Glutamatergic neuron (in vitro differentiated cells): Measurements from ENCODE around the gene ALKBH3. TPM values are rescaled to one million over a fixed set of nuclear protein-coding genes. Genes with fewer than 3 reads are reported as not detected.

Experiments used
- DNase-seq: peaks from one replicate; pipeline ENCODE4 v3.0.0; 2022
- H3K27ac Mint-ChIP-seq: one replicate; pipeline ENCODE4 v1.8.0; 2020; ENCODE audit warnings: mild to moderate bottlenecking, mixed read lengths, inconsistent platforms; ENCODE audit not compliant: unreplicated experiment
- H3K27me3 Mint-ChIP-seq: one replicate; pipeline ENCODE4 v1.8.0; 2020; ENCODE audit warnings: mild to moderate bottlenecking, moderate library complexity, mixed read lengths, inconsistent platforms; ENCODE audit not compliant: unreplicated experiment
- H3K36me3 Mint-ChIP-seq: one replicate; pipeline ENCODE4 v1.8.0; 2020; ENCODE audit warnings: mild to moderate bottlenecking, mixed read lengths, inconsistent platforms; ENCODE audit not compliant: unreplicated experiment
- H3K4me1 Mint-ChIP-seq: one replicate; pipeline ENCODE4 v1.8.0; 2020; ENCODE audit warnings: mild to moderate bottlenecking, low read depth, mixed read lengths, inconsistent platforms; ENCODE audit not compliant: unreplicated experiment
- H3K4me3 Mint-ChIP-seq: one replicate; pipeline ENCODE4 v1.8.0; 2020; ENCODE audit warnings: mild to moderate bottlenecking, mixed read lengths, inconsistent platforms; ENCODE audit not compliant: unreplicated experiment
- H3K9me3 Mint-ChIP-seq: one replicate; pipeline ENCODE4 v1.8.0; 2020; ENCODE audit warnings: mild to moderate bottlenecking, moderate library complexity, mixed read lengths, inconsistent platforms; ENCODE audit not compliant: unreplicated experiment
- total RNA-seq: library from RNA; stranded (reverse); fragmentation: NEBNext Ultra II Directional; extraction: Animal tissue kit (Norgen Biotek cat#: 25700); gene quantifications from one replicate; pipeline ENCODE4 v1.2.1, GENCODE V29; 2021; ENCODE audit not compliant: unreplicated experiment
- TF ChIP-seq, protein P1 (sequence below): fragments of 200-600 bp; sonication (generic); IDR thresholded peaks from one replicate; pipeline ENCODE4 v1.5.0; 2021; ENCODE audit not compliant: partially characterized antibody, unreplicated experiment

Gene ALKBH3
- total RNA-seq, 1 donor from 2014 or later = 30.4 TPM

DNA sequence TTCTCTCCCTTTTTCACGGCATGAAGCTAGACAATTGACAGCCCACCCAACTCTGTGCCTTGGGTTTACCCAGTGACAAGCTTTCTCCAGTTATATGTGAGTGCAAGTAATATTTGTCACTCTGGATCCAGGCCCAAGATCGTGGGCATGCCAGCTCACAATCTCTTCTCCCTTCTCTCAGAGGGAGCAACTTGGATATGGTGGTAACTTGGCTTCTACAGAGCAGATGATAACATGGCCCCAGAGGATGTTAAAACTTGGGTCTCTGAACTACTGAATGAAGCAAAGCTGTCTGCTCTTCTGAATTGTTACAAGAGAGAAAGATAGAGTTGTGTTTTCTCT lies 82.6 kb downstream of the ALKBH3 start:
- Mint-ChIP-seq H3K27ac (no peak overlapping the region), H3K36me3 (peaks cover 5% of the 10 kb centered on the region), H3K4me1 (peaks cover 16% of the 10 kb centered on the region), H3K27me3 (peaks cover 4% of the 10 kb centered on the region), H3K9me3 (peaks cover 2% of the 10 kb centered on the region), H3K4me3 (no peak overlapping the region)
- no peak for DNase-seq
- TF ChIP-seq, protein P1, sequence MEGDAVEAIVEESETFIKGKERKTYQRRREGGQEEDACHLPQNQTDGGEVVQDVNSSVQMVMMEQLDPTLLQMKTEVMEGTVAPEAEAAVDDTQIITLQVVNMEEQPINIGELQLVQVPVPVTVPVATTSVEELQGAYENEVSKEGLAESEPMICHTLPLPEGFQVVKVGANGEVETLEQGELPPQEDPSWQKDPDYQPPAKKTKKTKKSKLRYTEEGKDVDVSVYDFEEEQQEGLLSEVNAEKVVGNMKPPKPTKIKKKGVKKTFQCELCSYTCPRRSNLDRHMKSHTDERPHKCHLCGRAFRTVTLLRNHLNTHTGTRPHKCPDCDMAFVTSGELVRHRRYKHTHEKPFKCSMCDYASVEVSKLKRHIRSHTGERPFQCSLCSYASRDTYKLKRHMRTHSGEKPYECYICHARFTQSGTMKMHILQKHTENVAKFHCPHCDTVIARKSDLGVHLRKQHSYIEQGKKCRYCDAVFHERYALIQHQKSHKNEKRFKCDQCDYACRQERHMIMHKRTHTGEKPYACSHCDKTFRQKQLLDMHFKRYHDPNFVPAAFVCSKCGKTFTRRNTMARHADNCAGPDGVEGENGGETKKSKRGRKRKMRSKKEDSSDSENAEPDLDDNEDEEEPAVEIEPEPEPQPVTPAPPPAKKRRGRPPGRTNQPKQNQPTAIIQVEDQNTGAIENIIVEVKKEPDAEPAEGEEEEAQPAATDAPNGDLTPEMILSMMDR = no peak

GRCh38 chr11:43967661-43968060 lies 87.0 kb downstream of the ALKBH3 start:
- peaks cover 13% of the 10 kb centered on the region for H3K4me1 Mint-ChIP-seq
- no peak overlapping the region for H3K27ac Mint-ChIP-seq
- TF ChIP-seq, protein P1 = no peak
- peaks cover 5% of the 10 kb centered on the region for H3K36me3 Mint-ChIP-seq
- peaks cover 3% of the 10 kb centered on the region for H3K27me3 Mint-ChIP-seq
- H3K4me3 Mint-ChIP-seq = no peak overlapping the region
- no peak for DNase-seq
- H3K9me3 Mint-ChIP-seq = peaks cover 2% of the 10 kb centered on the region

DNA sequence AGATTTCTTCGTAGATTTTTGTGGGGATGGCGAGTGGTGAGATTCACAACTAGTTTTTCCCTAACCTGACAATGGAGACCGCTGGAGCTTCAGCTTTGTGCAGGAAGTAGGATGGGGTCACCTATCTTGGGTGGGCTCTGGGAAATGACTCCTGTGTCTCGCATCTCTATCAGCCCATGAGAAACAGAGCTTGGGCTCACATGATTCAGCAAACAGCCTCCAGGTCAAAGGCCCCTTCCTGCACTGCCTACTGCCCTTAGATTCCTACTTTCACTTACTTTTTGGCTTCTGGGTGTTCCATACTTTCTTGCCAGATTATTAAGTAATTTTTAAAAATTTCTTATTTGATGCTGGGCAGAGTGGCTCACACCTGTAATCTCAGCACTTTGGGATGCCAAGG lies 88.1 kb downstream of the ALKBH3 start:
- TF ChIP-seq, protein P1 = no peak
- Mint-ChIP-seq H3K27me3 (peaks cover 3% of the 10 kb centered on the region), H3K36me3 (peaks cover 5% of the 10 kb centered on the region), H3K9me3 (peaks cover 2% of the 10 kb centered on the region), H3K27ac (no peak overlapping the region), H3K4me1 (peaks cover 8% of the 10 kb centered on the region), H3K4me3 (no peak overlapping the region)
- no peak for DNase-seq

- no peak overlapping the region for H3K4me3 Mint-ChIP-seq
- TF ChIP-seq, protein P1 = no peak
- H3K4me1 Mint-ChIP-seq = peaks cover 8% of the 10 kb centered on the region
- H3K9me3 Mint-ChIP-seq = peaks cover 2% of the 10 kb centered on the region
- no peak overlapping the region for H3K27ac Mint-ChIP-seq
- peaks cover 8% of the 10 kb centered on the region for H3K36me3 Mint-ChIP-seq
- DNase-seq = no peak
- peaks cover 3% of the 10 kb centered on the region for H3K27me3 Mint-ChIP-seq
Measured at GRCh38 chr11:43969543-43969942, 88.9 kb downstream of the ALKBH3 start.

Other genes starting within 250 kb of the ALKBH3 start
- gene HSD17B12, start 200.1 kb upstream of the ALKBH3 start, total RNA-seq = 140 TPM
- 74.9 TPM for gene C11orf96, start 61.8 kb downstream of the ALKBH3 start, total RNA-seq
- gene ACCSL, start 167.2 kb downstream of the ALKBH3 start, total RNA-seq = not detected
- gene ACCS, start 185.4 kb downstream of the ALKBH3 start, total RNA-seq = 45.1 TPM
- 46.3 TPM for gene EXT2, start 214.8 kb downstream of the ALKBH3 start, total RNA-seq